Calu3 (cell line): ENCODE data around the gene CALD1. TPM values are rescaled to one million over a fixed set of nuclear protein-coding genes. Genes with fewer than 3 reads are reported as not detected.

Experiments
- BruUV-seq: library from RNA; stranded (reverse); fragments of 400-500 nt; replicated peaks from 2 replicates; lab custom pipeline; 2021; lab: Mats Ljungman, UMichigan
- CTCF ChIA-PET: fragments of 300-600 bp; sonication (Branson Sonifier 250); formaldehyde crosslinking; loops from one replicate; lab custom pipeline; 2022; ENCODE audit warnings: antibody characterized with exemption; lab: Charles Lee
- DNase-seq: peaks from one replicate; pipeline ENCODE4 v3.0.0; 2022
- H3K27ac Mint-ChIP-seq: one replicate; pipeline ENCODE4 v1.8.0; 2022; ENCODE audit warnings: mixed read lengths; ENCODE audit not compliant: unreplicated experiment
- H3K27me3 Mint-ChIP-seq: one replicate; pipeline ENCODE4 v1.8.0; 2022; ENCODE audit warnings: mixed read lengths; ENCODE audit not compliant: unreplicated experiment
- H3K36me3 Mint-ChIP-seq: one replicate; pipeline ENCODE4 v1.8.0; 2022; ENCODE audit warnings: mild to moderate bottlenecking, moderate library complexity, mixed read lengths; ENCODE audit not compliant: insufficient read depth, unreplicated experiment
- H3K4me1 Mint-ChIP-seq: one replicate; pipeline ENCODE4 v1.8.0; 2022; ENCODE audit warnings: mild to moderate bottlenecking, low read depth, mixed read lengths; ENCODE audit not compliant: unreplicated experiment
- H3K4me3 Mint-ChIP-seq: one replicate; pipeline ENCODE4 v1.8.0; 2022; ENCODE audit warnings: mild to moderate bottlenecking, low read depth, moderate library complexity, mixed read lengths; ENCODE audit not compliant: unreplicated experiment
- H3K9me3 Mint-ChIP-seq: one replicate; pipeline ENCODE4 v1.8.0; 2022; ENCODE audit warnings: low read depth, mixed read lengths; ENCODE audit not compliant: unreplicated experiment
- intact Hi-C: fragments of 100-400 bp; cut with micrococcal nuclease; formaldehyde crosslinking; loops from one replicate; pipeline ENCODE4 v1.10.0; 2022; ENCODE audit not compliant: unreplicated experiment
- total RNA-seq: library from RNA; stranded (reverse); gene quantifications from 2 replicates; pipeline ENCODE4 v1.2.3, GENCODE V29; 2022
- TF ChIP-seq, protein P1 (sequence below): fragments of 200-600 bp; IDR thresholded peaks from one replicate; pipeline ENCODE4 v1.8.0; 2022; ENCODE audit warnings: antibody characterized with exemption; ENCODE audit not compliant: unreplicated experiment

The CALD1 gene
- total RNA-seq, 1 experiment from 2014 or later, result 9.3 TPM

DNA sequence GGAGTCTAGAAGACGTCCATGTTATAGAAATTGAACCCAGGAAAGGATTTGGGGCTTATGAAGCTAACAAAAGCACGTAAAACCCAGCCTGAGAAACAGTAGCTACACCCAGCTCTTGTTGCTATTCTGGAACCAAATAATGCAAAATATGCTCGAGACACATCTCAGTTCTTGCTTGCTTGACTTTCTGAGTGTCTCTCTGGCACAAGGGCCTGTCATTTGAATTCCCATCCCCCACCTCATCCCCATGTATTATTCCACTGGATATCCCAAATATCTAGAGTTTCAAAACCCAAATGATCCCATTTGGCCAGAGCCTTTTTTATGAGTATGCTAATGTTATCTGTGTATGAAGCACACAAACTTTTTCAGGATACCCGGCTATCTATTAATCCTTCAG, 158.7 kb downstream of the CALD1 start:
- no peak overlapping the region for H3K27ac Mint-ChIP-seq
- no peaks in the 10 kb centered on the region for H3K9me3 Mint-ChIP-seq
- CTCF ChIA-PET, result no interaction called here
- no TSS peak for BruUV-seq
- H3K36me3 Mint-ChIP-seq, result no peaks in the 10 kb centered on the region
- peaks cover 16% of the 10 kb centered on the region for H3K4me1 Mint-ChIP-seq
- DNase-seq, result no peak
- intact Hi-C loops, result no loop called here
- TF ChIP-seq, protein P1, sequence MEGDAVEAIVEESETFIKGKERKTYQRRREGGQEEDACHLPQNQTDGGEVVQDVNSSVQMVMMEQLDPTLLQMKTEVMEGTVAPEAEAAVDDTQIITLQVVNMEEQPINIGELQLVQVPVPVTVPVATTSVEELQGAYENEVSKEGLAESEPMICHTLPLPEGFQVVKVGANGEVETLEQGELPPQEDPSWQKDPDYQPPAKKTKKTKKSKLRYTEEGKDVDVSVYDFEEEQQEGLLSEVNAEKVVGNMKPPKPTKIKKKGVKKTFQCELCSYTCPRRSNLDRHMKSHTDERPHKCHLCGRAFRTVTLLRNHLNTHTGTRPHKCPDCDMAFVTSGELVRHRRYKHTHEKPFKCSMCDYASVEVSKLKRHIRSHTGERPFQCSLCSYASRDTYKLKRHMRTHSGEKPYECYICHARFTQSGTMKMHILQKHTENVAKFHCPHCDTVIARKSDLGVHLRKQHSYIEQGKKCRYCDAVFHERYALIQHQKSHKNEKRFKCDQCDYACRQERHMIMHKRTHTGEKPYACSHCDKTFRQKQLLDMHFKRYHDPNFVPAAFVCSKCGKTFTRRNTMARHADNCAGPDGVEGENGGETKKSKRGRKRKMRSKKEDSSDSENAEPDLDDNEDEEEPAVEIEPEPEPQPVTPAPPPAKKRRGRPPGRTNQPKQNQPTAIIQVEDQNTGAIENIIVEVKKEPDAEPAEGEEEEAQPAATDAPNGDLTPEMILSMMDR, result no peak
- H3K4me3 Mint-ChIP-seq, result no peak overlapping the region
- no peaks in the 10 kb centered on the region for H3K27me3 Mint-ChIP-seq

DNA sequence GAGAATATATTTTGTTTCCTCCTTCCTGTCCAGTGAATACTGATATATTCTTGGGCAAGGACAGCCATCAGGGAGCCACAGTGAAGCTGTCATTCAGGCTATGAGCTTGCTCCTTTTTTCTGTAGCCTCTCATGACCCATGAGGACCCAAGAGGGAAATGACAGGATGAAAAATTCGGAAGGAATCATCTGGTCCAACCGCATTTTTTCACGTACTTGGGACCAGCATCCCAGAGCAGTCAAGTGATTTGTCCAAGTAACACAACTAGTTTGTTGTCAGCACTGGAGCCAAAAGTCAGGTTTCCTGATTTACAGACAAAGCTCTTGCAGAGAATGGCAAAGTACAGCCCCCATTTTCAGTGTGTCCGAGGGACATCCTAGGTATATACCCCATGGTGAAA, 159.7 kb downstream of the CALD1 start:
- Mint-ChIP-seq H3K9me3 (no peaks in the 10 kb centered on the region), H3K4me1 (peaks cover 16% of the 10 kb centered on the region), H3K27me3 (no peaks in the 10 kb centered on the region), H3K36me3 (no peaks in the 10 kb centered on the region), H3K27ac (no peak overlapping the region), H3K4me3 (no peak overlapping the region)
- DNase-seq, result no peak
- no TSS peak for BruUV-seq
- intact Hi-C loops, result no loop called here
- CTCF ChIA-PET, result no interaction called here
- TF ChIP-seq, protein P1, result no peak

GRCh38 chr7:134940729-134941128, 161.3 kb downstream of the CALD1 start:
- CTCF ChIA-PET, result no interaction called here
- intact Hi-C loops, result loop anchor here (5.0 to 10.0 kb wide), 2 partner anchors 53 to 506 kb away; no protein-coding TSS in a partner anchor
- H3K36me3 Mint-ChIP-seq, result no peaks in the 10 kb centered on the region
- TF ChIP-seq, protein P1, result no peak
- H3K4me1 Mint-ChIP-seq, result peaks cover 16% of the 10 kb centered on the region
- no peak overlapping the region for H3K4me3 Mint-ChIP-seq
- no peak overlapping the region for H3K27ac Mint-ChIP-seq
- no peak for DNase-seq
- no TSS peak for BruUV-seq
- no peaks in the 10 kb centered on the region for H3K9me3 Mint-ChIP-seq
- H3K27me3 Mint-ChIP-seq, result no peaks in the 10 kb centered on the region

DNA sequence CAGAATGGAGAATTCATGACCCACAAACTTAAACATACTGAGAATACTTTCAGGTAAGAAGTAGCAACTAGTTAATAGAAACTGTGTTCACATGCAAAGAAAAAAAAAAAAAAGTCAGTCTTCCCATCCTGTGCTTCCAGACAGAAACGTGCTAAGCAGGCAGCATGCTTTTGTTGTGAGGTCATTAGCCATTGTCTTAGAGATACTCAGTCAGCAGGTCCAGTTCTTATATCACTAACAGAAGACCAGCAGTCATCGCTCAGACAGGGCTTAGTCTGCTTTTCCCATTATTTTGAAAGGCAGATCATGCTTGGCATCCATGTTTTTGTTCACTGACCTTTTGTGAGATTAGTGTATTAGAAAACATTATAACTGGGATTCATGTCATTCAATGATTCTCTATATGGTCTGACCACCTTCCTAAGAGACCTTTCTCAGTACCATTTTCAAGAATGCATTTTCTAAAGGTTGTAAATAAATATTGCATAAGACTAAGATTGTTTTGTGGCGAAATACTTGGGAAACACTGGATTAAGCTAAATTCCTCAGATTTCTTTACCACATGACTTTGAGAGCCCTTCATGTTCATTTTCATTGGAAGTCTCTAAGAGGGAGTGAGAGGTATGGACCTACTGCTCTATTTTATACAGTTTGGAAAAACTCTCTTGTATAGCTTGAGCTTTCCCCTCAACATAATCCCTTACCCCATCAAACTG, 161.9 kb downstream of the CALD1 start:
- TF ChIP-seq, protein P1, result no peak
- Mint-ChIP-seq H3K36me3 (no peaks in the 10 kb centered on the region), H3K27me3 (no peaks in the 10 kb centered on the region), H3K27ac (no peak overlapping the region), H3K4me3 (no peak overlapping the region), H3K9me3 (no peaks in the 10 kb centered on the region), H3K4me1 (peaks cover 16% of the 10 kb centered on the region)
- DNase-seq, result no peak
- intact Hi-C loops, result loop anchor here (5.0 to 10.0 kb wide), 2 partner anchors 54 to 507 kb away; no protein-coding TSS in a partner anchor
- CTCF ChIA-PET, result interaction anchor here (1.7 to 2.2 kb wide), 3 partner anchors 216 to 308 kb away, joined by 7 to 10 read pairs (median 9); no protein-coding TSS in a partner anchor
- no TSS peak for BruUV-seq
